HG02970 (cell line): ENCODE data around the gene PTPN7.
"Not testable (repeated sequence)": the region's sequence is repeated elsewhere in the genome, so short reads cannot be mapped to it uniquely, and the experiment has no call there.

Experiments
- ATAC-seq: cut with Tn5 transposase; IDR thresholded peaks from one replicate; pipeline ENCODE4 v1.9.1; 2021; ENCODE audit warnings: mild to moderate bottlenecking, moderate library complexity, moderate number of reproducible peaks; ENCODE audit not compliant: unreplicated experiment, low FRiP score

PTPN7 gene

GRCh38 chr1:202189918-202190715 is 29.7 kb upstream of the PTPN7 start:
- ATAC-seq: no peak

- no peak for ATAC-seq
Observed at GRCh38 chr1:202189001-202189790, 28.8 kb upstream of the PTPN7 start.

GRCh38 chr1:202187697-202188407 is 27.4 kb upstream of the PTPN7 start:
- no peak for ATAC-seq

GRCh38 chr1:202187041-202187671 is 26.8 kb upstream of the PTPN7 start:
- ATAC-seq: no peak

GRCh38 chr1:202186327-202186726 is 25.9 kb upstream of the PTPN7 start:
- no peak for ATAC-seq

GRCh38 chr1:202184750-202185460 is 24.5 kb upstream of the PTPN7 start:
- ATAC-seq: no peak

GRCh38 chr1:202182040-202182877 is 21.9 kb upstream of the PTPN7 start:
- ATAC-seq: no peak

GRCh38 chr1:202181586-202181985 is 21.2 kb upstream of the PTPN7 start:
- no peak for ATAC-seq

- ATAC-seq: not testable (repeated sequence)
Observed at GRCh38 chr1:202180751-202181139, 20.3 kb upstream of the PTPN7 start.

- no peak for ATAC-seq
Observed at GRCh38 chr1:202179828-202180750, 19.7 kb upstream of the PTPN7 start.

GRCh38 chr1:202176949-202177927 is 16.8 kb upstream of the PTPN7 start:
- ATAC-seq: no peak

- no peak for ATAC-seq
Observed at GRCh38 chr1:202173993-202174392, 13.6 kb upstream of the PTPN7 start.

GRCh38 chr1:202172015-202172355 is 11.6 kb upstream of the PTPN7 start:
- ATAC-seq: no peak

GRCh38 chr1:202171292-202172014 is 11.1 kb upstream of the PTPN7 start:
- ATAC-seq: no peak

GRCh38 chr1:202170726-202171125 is 10.3 kb upstream of the PTPN7 start:
- ATAC-seq: no peak

- no peak for ATAC-seq
Observed at GRCh38 chr1:202168861-202169260, 8.5 kb upstream of the PTPN7 start.
